ENCODE data around the gene CLIC3.
"Not testable (repeated sequence)": the region's sequence is repeated elsewhere in the genome, so short reads cannot be mapped to it uniquely, and the experiment has no call there.

The CLIC3 gene

GRCh38 chr9:137017071-137017470 is 20.7 kb upstream of the CLIC3 start:
- DNase-seq (ENCODE audit: low read depth in 2 of 2) = no peak

DNA sequence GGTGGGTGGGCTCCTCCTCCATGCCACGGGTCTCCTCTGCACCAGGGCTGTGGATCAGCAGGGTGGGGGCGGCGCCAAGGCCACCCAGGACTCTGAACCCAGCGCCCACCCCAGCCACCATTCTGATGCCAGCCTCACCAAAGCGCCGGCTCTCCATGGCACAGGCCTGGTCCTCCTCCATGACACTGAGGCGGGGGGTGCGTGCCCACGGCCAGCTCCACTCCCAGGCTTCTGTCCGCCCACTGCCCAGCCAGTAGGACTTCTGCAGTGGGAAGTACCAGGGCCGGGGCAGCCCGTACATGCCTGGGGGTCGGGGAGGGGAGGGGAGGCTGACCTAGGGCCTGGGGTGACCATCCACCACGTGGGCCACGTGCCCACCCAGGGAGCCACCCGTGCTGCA is 20.1 kb upstream of the CLIC3 start:
- DNase-seq (ENCODE audit: low read depth in 2 of 2) = no peak

DNA sequence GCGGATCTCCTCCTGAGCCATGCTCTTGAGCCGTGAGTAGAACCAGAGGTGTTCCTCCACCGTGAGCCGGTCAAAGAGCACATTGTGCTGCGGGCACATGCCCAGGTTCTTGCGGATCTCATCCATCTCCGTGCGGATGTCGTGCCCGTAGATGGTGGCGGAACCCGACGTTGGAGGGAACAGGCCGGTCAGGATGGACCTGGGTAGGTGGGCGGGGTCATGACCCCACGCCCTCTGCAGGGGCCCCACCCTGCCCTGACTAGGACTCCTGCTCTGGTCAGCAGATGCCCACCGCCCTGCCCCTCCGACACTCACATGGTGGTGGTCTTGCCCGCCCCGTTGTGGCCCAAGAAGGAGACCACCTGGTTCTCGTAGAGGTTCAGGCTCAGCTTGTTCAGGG is 19.6 kb upstream of the CLIC3 start:
- no peak for DNase-seq (ENCODE audit: low read depth in 2 of 2)

DNA sequence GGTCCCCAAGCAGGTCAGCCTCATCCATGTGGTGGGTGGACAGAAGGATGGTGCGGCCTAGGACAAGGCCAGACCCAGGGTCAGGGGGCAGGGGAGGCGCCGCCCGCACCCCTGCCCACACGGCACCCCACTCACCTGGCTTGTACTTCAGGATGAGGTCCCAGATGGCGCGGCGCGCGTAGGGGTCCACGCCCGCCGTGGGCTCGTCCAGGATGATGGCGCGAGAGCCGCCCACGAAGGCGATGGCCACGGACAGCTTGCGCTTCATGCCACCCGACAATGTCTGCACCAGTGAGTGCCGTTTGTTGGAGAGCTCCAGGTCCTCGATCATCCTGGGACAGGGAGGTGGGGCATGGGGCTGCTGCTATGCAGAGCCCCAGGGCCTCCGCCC is 19.2 kb upstream of the CLIC3 start:
- no peak for DNase-seq (ENCODE audit: low read depth in 2 of 2)

GRCh38 chr9:137014776-137015539 is 18.6 kb upstream of the CLIC3 start:
- DNase-seq (ENCODE audit: low read depth in 2 of 2) = no peak

DNA sequence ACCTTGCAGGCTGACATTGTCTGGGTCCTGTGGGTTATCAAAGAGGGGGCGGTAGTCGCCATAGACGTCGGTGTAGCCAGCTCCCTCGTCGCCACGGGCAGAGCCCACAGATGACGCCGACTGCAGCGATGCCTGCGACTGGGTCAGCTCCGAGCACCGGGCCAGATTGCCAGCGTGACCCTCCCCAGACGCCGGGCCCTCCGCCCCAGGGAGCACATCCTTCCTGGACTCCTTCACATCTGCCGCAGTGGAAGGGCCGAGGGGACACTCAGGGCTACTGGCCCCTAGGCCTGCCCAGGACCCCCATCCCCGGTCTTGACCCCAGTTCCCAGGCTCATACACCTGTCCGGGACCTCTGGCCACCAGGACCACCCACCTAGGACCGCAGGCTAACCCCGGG is 17.8 kb upstream of the CLIC3 start:
- DNase-seq (ENCODE audit: low read depth in 2 of 2) = no peak

DNA sequence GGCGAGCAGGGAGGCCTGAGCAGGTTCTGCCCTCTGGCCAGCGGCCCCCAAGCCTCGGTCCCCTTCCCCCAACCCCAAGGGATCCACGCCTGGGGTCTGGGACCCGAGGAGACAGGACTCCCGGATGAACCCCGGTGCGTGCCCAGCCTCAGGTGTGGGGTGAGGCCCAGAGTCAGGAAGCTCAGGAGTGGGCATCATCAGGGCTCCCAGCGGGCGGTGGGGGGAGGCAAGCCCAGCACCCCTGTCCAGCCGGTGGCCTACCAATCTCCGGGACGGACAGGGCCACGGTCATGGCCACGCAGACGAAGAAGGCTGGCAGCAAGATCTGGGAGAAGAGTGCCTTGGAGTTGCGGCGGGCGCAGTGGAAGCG is 17.2 kb upstream of the CLIC3 start:
- DNase-seq (ENCODE audit: low read depth in 2 of 2) = no peak

- no peak for DNase-seq (ENCODE audit: low read depth in 2 of 2)
Observed at GRCh38 chr9:137012694-137013570, 16.6 kb upstream of the CLIC3 start.

- no peak for DNase-seq (ENCODE audit: low read depth in 2 of 2)
Observed at GRCh38 chr9:137011907-137012675, 15.7 kb upstream of the CLIC3 start.

GRCh38 chr9:137011156-137011555 is 14.8 kb upstream of the CLIC3 start:
- no peak for DNase-seq (ENCODE audit: low read depth in 2 of 2)

GRCh38 chr9:137009938-137010732 is 13.8 kb upstream of the CLIC3 start:
- no peak for DNase-seq (ENCODE audit: low read depth in 2 of 2)

GRCh38 chr9:137009217-137009616 is 12.8 kb upstream of the CLIC3 start:
- DNase-seq (ENCODE audit: low read depth in 2 of 2) = no peak

- DNase-seq (ENCODE audit: low read depth in 2 of 2) = no peak
Observed at GRCh38 chr9:137008312-137008711, 11.9 kb upstream of the CLIC3 start.

DNA sequence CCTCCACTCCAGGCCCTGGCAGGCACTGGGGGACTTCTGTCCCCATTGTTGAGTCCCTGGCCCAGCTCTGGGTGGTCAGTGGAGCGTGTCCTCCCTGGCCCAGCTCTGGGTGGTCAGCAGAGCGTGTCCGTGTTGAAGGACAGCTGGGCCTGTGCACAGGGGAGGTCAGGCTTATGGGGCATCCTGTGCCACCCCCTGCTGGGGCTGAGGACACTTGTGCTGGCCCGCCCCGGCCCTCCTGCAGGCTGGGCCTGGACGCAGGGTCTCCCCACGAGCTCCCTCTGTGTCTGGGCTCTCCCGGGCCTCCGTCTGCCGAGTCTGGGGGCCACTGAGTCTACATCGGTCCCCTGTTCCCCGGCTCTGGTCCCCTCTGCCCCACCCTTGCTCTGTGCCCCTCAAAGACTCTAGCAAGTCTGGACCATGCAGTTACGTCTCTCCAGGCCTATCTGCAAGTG is 11.5 kb upstream of the CLIC3 start:
- DNase-seq (ENCODE audit: low read depth in 2 of 2) = no peak

GRCh38 chr9:137007108-137007815 is 10.9 kb upstream of the CLIC3 start:
- DNase-seq (ENCODE audit: low read depth in 2 of 2) = no peak

DNA sequence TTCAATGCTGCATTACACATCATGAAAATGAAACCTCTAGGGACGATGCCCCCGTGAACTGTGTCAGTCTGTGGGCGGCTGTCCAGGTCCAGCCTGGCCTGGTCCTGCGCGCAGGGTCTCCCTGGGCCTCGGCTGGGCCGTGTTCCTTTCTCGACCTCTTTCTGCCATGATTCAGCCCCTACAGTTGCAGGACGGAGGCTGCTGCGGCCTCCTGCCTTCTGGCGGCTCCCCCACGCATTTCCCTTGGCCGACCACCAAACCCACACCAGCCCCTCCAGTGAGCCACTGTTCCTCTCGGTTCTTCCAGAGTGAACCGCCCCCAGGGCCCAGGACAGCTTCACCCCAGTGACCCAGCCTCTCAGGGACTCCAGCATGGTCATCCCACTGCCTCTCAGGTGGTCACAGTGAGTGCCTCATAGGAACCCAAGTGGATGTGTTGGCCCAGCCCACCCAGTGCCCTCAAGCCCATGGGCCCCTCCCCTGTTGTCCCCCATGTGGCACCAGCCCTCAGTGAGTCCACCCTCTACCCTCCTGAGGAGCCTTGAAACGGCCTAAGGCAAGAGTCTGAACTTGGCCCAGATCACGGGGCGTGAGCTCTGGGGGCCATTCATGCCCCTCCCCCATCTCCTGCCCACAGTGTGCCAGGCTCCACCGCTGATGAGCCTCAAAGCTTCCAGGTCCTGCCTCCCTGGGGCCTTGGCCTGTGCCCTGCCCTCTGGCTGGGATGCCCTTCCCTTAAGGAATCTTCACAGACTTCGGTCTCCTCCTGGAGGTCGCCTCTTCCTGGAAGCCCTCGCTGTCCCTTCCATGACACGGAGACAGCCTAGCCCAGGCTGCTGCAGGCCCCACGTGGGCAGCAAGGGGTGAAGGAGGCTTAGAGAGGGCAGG is 10.0 kb upstream of the CLIC3 start:
- no peak for DNase-seq (ENCODE audit: low read depth in 2 of 2)

DNA sequence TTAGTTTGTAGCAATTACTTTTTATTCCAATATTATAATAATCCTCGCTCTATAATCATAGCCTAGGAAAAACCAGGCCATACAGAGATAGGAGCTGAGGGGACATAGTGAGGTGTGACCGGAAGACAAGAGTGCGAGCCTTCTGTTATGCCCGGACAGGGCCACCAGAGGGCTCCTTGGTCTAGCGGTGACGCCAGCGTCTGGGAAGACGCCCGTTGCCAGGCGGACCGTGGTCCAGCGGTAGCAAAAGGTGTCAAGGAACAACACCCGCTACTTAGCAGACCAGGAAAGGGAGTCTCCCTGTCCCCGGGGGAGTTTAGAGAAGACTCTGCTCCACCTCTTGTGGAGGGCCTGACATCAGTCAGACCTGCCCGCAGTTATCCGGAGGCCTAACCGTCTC is 7.9 kb upstream of the CLIC3 start:
- DNase-seq (ENCODE audit: low read depth in 2 of 2) = not testable (repeated sequence)

GRCh38 chr9:137002646-137003041 is 6.3 kb upstream of the CLIC3 start:
- no peak for DNase-seq (ENCODE audit: low read depth in 2 of 2)

- DNase-seq (ENCODE audit: low read depth in 2 of 2) = no peak
Observed at GRCh38 chr9:137001857-137002645, 5.7 kb upstream of the CLIC3 start.

Measured in stimulated activated CD4-positive, alpha-beta T cell treated with anti-CD3 and anti-CD28 coated beads, Interleukin-1b, Interleukin-23, amount 100 ng/mL, for 1 hour (primary cell).